K562 (cell line): ENCODE measurements around the gene ZNF80. TPM values are rescaled to one million over a fixed set of nuclear protein-coding genes. Genes with fewer than 3 reads are reported as not detected.
A peak's percentile ranks its signal among the peaks of the same experiment; 100 is the strongest.
"Not testable (repeated sequence)": the region's sequence is repeated elsewhere in the genome, so short reads cannot be mapped to it uniquely, and the experiment has no call there.

ENCODE experiments used
- ATAC-seq: fragments of 200-7000 bp; cut with Tn5 transposase; 3 replicates; pipeline ENCODE4 v1.9.1; 2020; ENCODE audit warnings: moderate library complexity
- BruUV-seq: library from RNA; stranded (reverse); fragments of 400-500 nt; replicated peaks from 2 replicates; lab custom pipeline; 2021; lab: Mats Ljungman, UMichigan
- CTCF ChIA-PET: fragments of 300-600 bp; formaldehyde crosslinking; extraction: SDS; loops from one replicate; lab custom pipeline; 2021; ENCODE audit warnings: low intra/inter-chr PET ratio; lab: Yijun Ruan, JAX
- POLR2A ChIA-PET: fragments of 300-600, 350-650 bp; sonication (Branson Sonifier 250); formaldehyde crosslinking; extraction: SDS; loops from one replicate; lab custom pipeline; 2021; ENCODE audit warnings: antibody characterized with exemption, inconsistent platforms; lab: Yijun Ruan, JAX
- DNase-seq, 4 experiments: peaks; one replicate each; pipeline versions ENCODE4 v3.0.0 to v3.0.0-alpha.2; 2011 to 2018; ENCODE audit warnings: low spot score in 3 of 4, mixed read lengths in 3 of 4; ENCODE audit errors: extremely low read depth in 1 of 4
- FAIRE-seq: peaks from 2 replicates; lab custom pipeline; 2011; peaks lifted over from hg19 to GRCh38; lab: Jason Lieb, UNC
- H2AFZ ChIP-seq: 2 replicates; pipeline ENCODE4 v1.6.0; 2011; ENCODE audit warnings: low read depth, low read length, control low read depth, inconsistent platforms
- H3K27ac ChIP-seq: fragments of 200-600 bp; 3 replicates; pipeline ENCODE4 v1.8.0; 2011; ENCODE audit warnings: low read depth, mild to moderate bottlenecking, control low read depth, inconsistent platforms, low read length, moderate library complexity, mixed read lengths; ENCODE audit errors: extremely low read depth
- H3K27me3 ChIP-seq, 2 experiments: fragments of 300-600 bp in 1 of 2; 2 replicates in 1 of 2; 3 replicates in 1 of 2; pipeline versions ENCODE4 v1.6.0 to v1.8.0; 2011; ENCODE audit warnings: inconsistent platforms in 2 of 2, low read length in 2 of 2, mild to moderate bottlenecking in 1 of 2, mixed read lengths in 1 of 2, moderate library complexity in 1 of 2; ENCODE audit not compliant: control insufficient read depth in 2 of 2, insufficient read depth in 2 of 2
- H3K36me3 ChIP-seq: fragments of 300-600 bp; 3 replicates; pipeline ENCODE4 v1.8.0; 2011; ENCODE audit warnings: mild to moderate bottlenecking, low read length, inconsistent platforms; ENCODE audit not compliant: control insufficient read depth, insufficient read depth
- H3K4me1 ChIP-seq, 2 experiments: fragments of 200-600 bp in 1 of 2; replicated peaks in 1 of 2; 2 replicates in 1 of 2; 3 replicates in 1 of 2; pipeline versions ENCODE4 v1.5.1 to v1.8.0; 2011; ENCODE audit warnings: inconsistent platforms in 2 of 2, low read length in 2 of 2, mild to moderate bottlenecking in 1 of 2, mixed read lengths in 1 of 2, moderate library complexity in 1 of 2; ENCODE audit not compliant: control insufficient read depth in 2 of 2, insufficient read depth in 2 of 2
- H3K4me2 ChIP-seq: 2 replicates; pipeline ENCODE4 v1.6.1; 2011; ENCODE audit warnings: low read length, control low read depth, inconsistent platforms, mixed read lengths; ENCODE audit not compliant: insufficient read depth
- H3K4me3 ChIP-seq: fragments of 200-600 bp; sonication (generic), shearing (Covaris generic); 2 replicates; pipeline ENCODE4 v1.5.1; 2016; ENCODE audit warnings: control low read depth, inconsistent platforms
- H3K79me2 ChIP-seq: fragments of 200-600 bp; 3 replicates; pipeline ENCODE4 v1.8.0; 2011; ENCODE audit warnings: low read length, inconsistent platforms; ENCODE audit not compliant: control insufficient read depth, insufficient read depth
- H3K9ac ChIP-seq, 2 experiments: 2 replicates each; pipeline versions ENCODE4 v1.6.0 to v1.6.1; 2011; ENCODE audit warnings: low read depth in 2 of 2, low read length in 2 of 2, control low read depth in 1 of 2, inconsistent platforms in 1 of 2, mild to moderate bottlenecking in 1 of 2, mixed read lengths in 1 of 2; ENCODE audit not compliant: insufficient read depth in 1 of 2
- H3K9me1 ChIP-seq: one replicate; pipeline ENCODE4 v1.6.0; 2011; ENCODE audit warnings: inconsistent platforms, mild to moderate bottlenecking, low read length, moderate library complexity; ENCODE audit not compliant: control insufficient read depth, insufficient read depth
- H3K9me3 ChIP-seq: replicated peaks from 2 replicates; pipeline ENCODE4 v1.5.1; 2011; ENCODE audit warnings: low read depth, low read length, inconsistent platforms; ENCODE audit not compliant: control insufficient read depth, insufficient read depth
- H4K20me1 ChIP-seq: replicated peaks from 2 replicates; pipeline ENCODE4 v1.6.1; 2011; ENCODE audit warnings: low read length, inconsistent platforms, mixed read lengths; ENCODE audit not compliant: control insufficient read depth, insufficient read depth
- ATF7 ChIP-seq: fragments of 450-650 bp; IDR thresholded peaks from 2 replicates; pipeline ENCODE4 v1.7.1; 2014; ENCODE audit warnings: mild to moderate bottlenecking, moderate library complexity
- POU5F1 ChIP-seq: fragments of 150-350 bp; IDR thresholded peaks from 2 replicates; pipeline ENCODE4 v1.6.1; 2014; ENCODE audit warnings: borderline replicate concordance, low read length, low read depth, mild to moderate bottlenecking; ENCODE audit not compliant: partially characterized antibody
- WGBS: fragments of 100-300 bp; shearing (Covaris generic); methylation state at CpG from one replicate; pipeline ENCODE4 v1.1.6; 2016; ENCODE audit warnings: low coverage, mixed read lengths; ENCODE audit not compliant: insufficient coverage; ENCODE audit errors: missing lambda C conversion rate; 5-methylcytosine and 5-hydroxymethylcytosine counted together
- in situ Hi-C: fragments of 300-500 bp; cut with MboI; formaldehyde crosslinking; loops from 4 replicates; pipeline ENCODE4 v1.15.0; 2018; ENCODE audit warnings: inconsistent platforms, mixed read lengths
- intact Hi-C: fragments of 100-400 bp; cut with micrococcal nuclease; formaldehyde crosslinking; loops from 2 replicates; pipeline ENCODE4 v1.14.2; 2022
- polyA plus RNA-seq, 8 experiments: library from polyadenylated mRNA; depleted of rRNA in 4 of 8; stranded (reverse) in 5 of 8; unstranded in 3 of 8; fragments of >200 nt; fragmentation: Nextera tagmentation in 2 of 8; fragmentation: Illumina TruSeq in 1 of 8; extraction: Ambion mirVana in 2 of 8; extraction: Trizol in 1 of 8; gene quantifications; 2 replicates each; pipeline versions ENCODE4 v1.2.1 to v1.2.3, GENCODE V29; 2011 to 2014; ENCODE audit warnings: inconsistent platforms in 1 of 8, missing spikeins in 1 of 8
- total RNA-seq, 7 experiments: library from RNA; depleted of rRNA in 6 of 7; stranded (reverse); fragments of >200 nt in 6 of 7; fragmentation: Illumina TruSeq in 2 of 7; extraction: Trizol in 2 of 7; gene quantifications; 2 replicates each; pipeline versions ENCODE4 v1.2.1 to v1.2.3, GENCODE V29; 2011 to 2021; ENCODE audit warnings: low replicate concordance in 1 of 7
- TF ChIP-seq, protein P1 (sequence below): sonication (generic); formaldehyde crosslinking; IDR thresholded peaks from 2 replicates; pipeline ENCODE4 v1.8.1; 2023; ENCODE audit warnings: mild to moderate bottlenecking, missing genetic modification reagents, moderate library complexity
- TF ChIP-seq, protein P2 (sequence below), 2 experiments: IDR thresholded peaks; 2 replicates each; pipeline ENCODE4 v1.6.1; 2011; ENCODE audit warnings: borderline replicate concordance in 1 of 2, control low read depth in 1 of 2, low read depth in 1 of 2, low read length in 1 of 2, mild to moderate bottlenecking in 1 of 2, mixed read lengths in 1 of 2, moderate library complexity in 1 of 2; ENCODE audit not compliant: insufficient read depth in 1 of 2, insufficient read length in 1 of 2, poor library complexity in 1 of 2, severe bottlenecking in 1 of 2; ENCODE audit errors: extremely low read depth in 1 of 2

ZNF80 gene
- total and polyA plus RNA-seq, 9 of the 15 experiments (the other 6 are each of a cell fraction or from before 2014, with no cell fraction given) = 0.01 to 0.07 (median 0.04) TPM; not detected in 3

DNA sequence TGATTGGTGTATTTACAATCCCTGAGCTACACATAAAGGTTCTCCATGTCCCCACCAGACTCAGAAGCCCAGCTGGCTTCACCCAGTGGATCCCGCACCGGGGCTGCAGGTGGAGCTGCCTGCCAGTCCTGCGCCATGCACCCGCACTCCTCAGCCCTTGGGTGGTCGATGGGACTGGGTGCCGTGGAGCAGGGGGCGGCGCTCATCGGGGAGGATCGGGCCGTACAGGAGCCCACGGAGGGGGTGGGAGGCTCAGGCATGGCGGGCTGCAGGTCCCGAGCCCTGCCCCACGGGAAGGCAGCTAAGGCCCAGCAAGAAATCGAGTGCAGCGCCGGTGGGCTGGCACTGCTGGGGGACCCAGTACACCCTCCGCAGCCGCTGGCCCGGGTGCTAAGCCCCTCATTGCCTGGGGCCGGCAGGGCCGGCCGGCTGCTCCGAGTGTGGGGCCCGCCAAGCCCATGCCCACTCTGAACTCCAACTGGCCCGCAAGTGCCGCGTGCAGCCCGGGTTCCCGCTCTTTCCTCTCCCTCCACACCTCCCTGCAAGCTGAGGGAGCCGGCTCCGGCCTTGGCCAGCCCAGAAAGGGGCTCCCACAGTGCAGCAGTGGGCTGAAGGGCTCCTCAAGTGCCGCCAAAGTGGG is 888 bp upstream of the ZNF80 start:
- POLR2A ChIA-PET, H3K4me3 ChIP-seq: not testable (repeated sequence)

DNA sequence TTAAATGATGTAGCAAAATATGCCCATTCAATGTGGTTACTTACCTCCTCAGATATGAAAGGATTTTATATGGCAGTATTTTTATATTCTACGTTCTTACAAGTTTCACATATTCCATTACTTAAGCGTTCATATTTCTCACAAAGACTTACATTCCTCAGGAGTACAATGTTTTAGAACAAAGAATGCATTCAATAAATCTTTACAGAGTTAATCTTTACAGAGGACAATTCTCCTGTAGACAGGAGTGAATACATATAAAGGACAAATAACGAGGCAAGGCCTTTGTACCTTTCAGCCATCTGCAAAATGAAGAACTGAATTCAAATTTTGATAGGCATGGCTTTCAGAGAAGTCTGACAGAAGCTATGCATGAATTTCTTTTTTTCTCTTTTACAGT is 1.9 kb downstream of the ZNF80 start:
- no peak overlapping the region for H3K9ac ChIP-seq
- WGBS = 4% methylated on average over 2 of the region's 3 CpGs
- no peak overlapping the region for H3K4me2 ChIP-seq
- no peaks in the 10 kb centered on the region for H4K20me1 ChIP-seq
- peaks cover 4 to 15% of the 10 kb centered on the region in 2 experiments; a peak in 3 of 5 replicates for H3K27me3 ChIP-seq
- intact Hi-C loops (no loop called here), in situ Hi-C loops (no loop called here)
- no peaks in the 10 kb centered on the region for H3K79me2 ChIP-seq
- no peak for DNase-seq
- no TSS peak for BruUV-seq
- H3K4me1 ChIP-seq = no peaks in the 10 kb centered on the region
- ChIA-PET CTCF (interaction anchor here (0.6 kb wide), 1 partner anchor 141 kb away, joined by 3 read pairs; no protein-coding TSS in a partner anchor), POLR2A (interaction anchor here (0.5 kb wide), 1 partner anchor 11 kb away, joined by 4 read pairs; no protein-coding TSS in a partner anchor)
- H3K4me3 ChIP-seq = no peak overlapping the region
- H3K9me1 ChIP-seq = no peaks in the 10 kb centered on the region
- H3K27ac ChIP-seq = no peak overlapping the region
- H3K9me3 ChIP-seq = no peaks in the 10 kb centered on the region
- TF ChIP-seq POU5F1 (no peak), ATF7 (no peak)
- TF ChIP-seq, protein P1, sequence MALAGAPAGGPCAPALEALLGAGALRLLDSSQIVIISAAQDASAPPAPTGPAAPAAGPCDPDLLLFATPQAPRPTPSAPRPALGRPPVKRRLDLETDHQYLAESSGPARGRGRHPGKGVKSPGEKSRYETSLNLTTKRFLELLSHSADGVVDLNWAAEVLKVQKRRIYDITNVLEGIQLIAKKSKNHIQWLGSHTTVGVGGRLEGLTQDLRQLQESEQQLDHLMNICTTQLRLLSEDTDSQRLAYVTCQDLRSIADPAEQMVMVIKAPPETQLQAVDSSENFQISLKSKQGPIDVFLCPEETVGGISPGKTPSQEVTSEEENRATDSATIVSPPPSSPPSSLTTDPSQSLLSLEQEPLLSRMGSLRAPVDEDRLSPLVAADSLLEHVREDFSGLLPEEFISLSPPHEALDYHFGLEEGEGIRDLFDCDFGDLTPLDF = no peak
- H3K36me3 ChIP-seq = no peaks in the 10 kb centered on the region
- ATAC-seq = no peak
- no peak overlapping the region for H2AFZ ChIP-seq
- FAIRE-seq = no peak

More for the DNA sequence above, 888 bp upstream of the ZNF80 start:
- H2AFZ ChIP-seq, H3K9ac ChIP-seq, FAIRE-seq, H3K79me2 ChIP-seq, BruUV-seq, DNase-seq, H3K9me3 ChIP-seq, intact Hi-C loops, H4K20me1 ChIP-seq, ATAC-seq, H3K4me2 ChIP-seq, H3K36me3 ChIP-seq, H3K4me1 ChIP-seq, H3K9me1 ChIP-seq, CTCF ChIA-PET, in situ Hi-C loops, H3K27ac ChIP-seq: not testable (repeated sequence)
- TF ChIP-seq, protein P2, sequence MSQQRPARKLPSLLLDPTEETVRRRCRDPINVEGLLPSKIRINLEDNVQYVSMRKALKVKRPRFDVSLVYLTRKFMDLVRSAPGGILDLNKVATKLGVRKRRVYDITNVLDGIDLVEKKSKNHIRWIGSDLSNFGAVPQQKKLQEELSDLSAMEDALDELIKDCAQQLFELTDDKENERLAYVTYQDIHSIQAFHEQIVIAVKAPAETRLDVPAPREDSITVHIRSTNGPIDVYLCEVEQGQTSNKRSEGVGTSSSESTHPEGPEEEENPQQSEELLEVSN (IDR thresholded peaks at IDR 0.05; ENCODE audit: borderline replicate concordance in 1 of 2, extremely low read depth in 1 of 2, insufficient read depth in 1 of 2, insufficient read length in 1 of 2, low read depth in 1 of 2, low read length in 1 of 2, poor library complexity in 1 of 2, severe bottlenecking in 1 of 2) = peak in 1 of 2 experiments; percentile 12
- 0% methylated on average over 3 of the region's 34 CpGs for WGBS
- peaks cover 4 to 15% of the 10 kb centered on the region in 2 experiments; a peak in 3 of 5 replicates for H3K27me3 ChIP-seq
